Measurements from ENCODE around the gene SLC30A1. TPM values are rescaled to one million over a fixed set of nuclear protein-coding genes. Genes with fewer than 3 reads are reported as not detected.

SLC30A1 gene
- total and polyA plus RNA-seq, 7 experiments from 2014 or later = 1.1 to 12.1 (median 8.4) TPM

GRCh38 chr1:211621447-211622198 lies 42.7 kb upstream of the SLC30A1 start:
- no peaks in the 10 kb centered on the region for H3K36me3 ChIP-seq (ENCODE audit: control insufficient read depth in 2 of 3, insufficient read depth in 3 of 3, low read length in 3 of 3)

DNA sequence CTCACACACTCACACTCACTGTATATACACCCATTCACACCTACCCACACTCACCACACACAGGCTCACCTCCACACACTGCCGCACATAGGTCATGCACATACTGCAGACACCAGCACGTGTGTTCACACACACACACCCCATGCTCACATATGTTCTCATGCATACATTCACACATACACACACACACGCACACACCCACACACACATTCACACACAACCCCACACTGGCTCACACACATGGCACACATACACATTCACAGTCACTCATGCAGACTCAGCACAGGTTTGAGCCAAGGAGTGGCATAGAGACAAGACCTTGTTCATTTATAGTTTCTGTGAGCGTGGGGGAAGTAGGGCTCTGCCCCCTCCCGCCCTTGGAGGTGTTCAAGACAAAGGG lies 41.1 kb upstream of the SLC30A1 start:
- no peak overlapping the region for H3K4me3 Mint-ChIP-seq
- no peaks in the 10 kb centered on the region for H3K36me3 Mint-ChIP-seq

More at GRCh38 chr1:211621447-211622198, 42.7 kb upstream of the SLC30A1 start:
- H3K27me3 ChIP-seq (ENCODE audit: control insufficient read depth in 2 of 2, insufficient read depth in 2 of 2, low read length in 2 of 2) = no peaks in the 10 kb centered on the region
- H3K27ac Mint-ChIP-seq = peak overlapping the region in 1 of 9 donors; percentile 14
- H3K4me1 ChIP-seq (ENCODE audit: control insufficient read depth in 2 of 2, insufficient read depth in 2 of 2, low read length in 2 of 2) = no peaks in the 10 kb centered on the region
- DNase-seq (no peak), ATAC-seq (no peak)
- H3K27me3 Mint-ChIP-seq = no peaks in the 10 kb centered on the region
- H3K4me1 Mint-ChIP-seq = peaks cover 3 to 24% (median 9%) of the 10 kb centered on the region in 7 donors
- ChIA-PET POLR2A (no interaction called here), CTCF (no interaction called here)
- H3K4me3 ChIP-seq (ENCODE audit: low read length) = no peak overlapping the region
- intact Hi-C loops (cut with micrococcal nuclease) = no loop called here
- no peak overlapping the region for H3K27ac ChIP-seq (ENCODE audit: low read depth, low read length)
- H3K9me3 ChIP-seq (ENCODE audit: control insufficient read depth in 2 of 3, low read length in 3 of 3) = no peaks in the 10 kb centered on the region
- no peak overlapping the region for H3K4me3 Mint-ChIP-seq
- H3K9me3 Mint-ChIP-seq = peaks cover 0 to 2% (median 0%) of the 10 kb centered on the region in 11 donors
- no peaks in the 10 kb centered on the region for H3K36me3 Mint-ChIP-seq

DNA sequence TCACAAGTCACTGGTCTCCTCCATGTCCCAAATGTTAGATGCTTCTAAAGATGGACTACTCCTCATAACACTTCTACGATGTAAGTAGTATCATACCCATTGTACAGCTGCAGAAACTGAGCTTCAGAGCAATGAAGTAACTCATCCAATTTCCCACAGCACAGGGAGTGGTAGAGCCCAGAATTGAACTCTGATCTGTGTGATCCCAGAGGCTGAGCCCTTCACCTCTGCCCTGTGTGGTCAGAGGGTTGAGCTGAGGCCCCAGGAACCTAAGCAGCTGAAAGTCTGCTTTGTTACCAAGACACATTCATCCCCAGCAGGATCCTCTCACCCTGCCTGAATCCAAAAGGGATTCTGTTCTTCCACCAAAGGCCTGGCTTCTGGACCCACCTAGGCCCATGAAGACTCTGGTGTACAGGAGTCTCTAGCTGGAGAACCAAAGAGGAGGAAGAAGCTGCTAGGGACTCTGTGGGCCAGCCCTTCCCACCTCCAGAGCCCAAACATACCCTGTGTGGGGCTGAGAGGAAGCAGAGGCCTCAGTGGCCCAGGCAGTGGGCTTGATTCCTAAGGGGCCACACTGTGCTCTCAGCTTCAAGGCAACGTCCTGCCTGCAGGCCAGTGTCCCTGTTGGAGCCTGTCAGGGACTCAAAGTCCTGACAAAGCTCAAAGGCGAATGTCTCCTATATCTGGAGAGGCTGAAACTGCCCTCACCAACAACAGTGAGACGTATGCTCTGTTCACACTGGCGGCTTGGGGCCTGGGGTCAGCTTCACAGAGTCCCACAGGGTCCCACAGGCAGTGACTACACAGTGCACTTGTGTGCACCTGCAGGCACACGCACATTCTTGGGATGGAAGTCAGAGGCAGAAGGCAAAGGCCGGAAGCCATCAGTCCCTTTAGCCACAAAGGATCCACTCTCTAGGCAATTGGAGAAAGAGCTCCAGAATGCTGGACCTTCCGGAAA lies 40.4 kb upstream of the SLC30A1 start:
- H3K9me3 ChIP-seq (ENCODE audit: control insufficient read depth in 2 of 3, low read length in 3 of 3) = no peaks in the 10 kb centered on the region
- no peaks in the 10 kb centered on the region for H3K36me3 ChIP-seq (ENCODE audit: control insufficient read depth in 2 of 3, insufficient read depth in 3 of 3, low read length in 3 of 3)
- DNase-seq = no peak
- no peaks in the 10 kb centered on the region for H3K4me1 ChIP-seq (ENCODE audit: control insufficient read depth in 2 of 2, insufficient read depth in 2 of 2, low read length in 2 of 2)
- Mint-ChIP-seq H3K27me3 (no peaks in the 10 kb centered on the region), H3K4me1 (peaks cover 3 to 22% (median 7%) of the 10 kb centered on the region in 7 donors), H3K27ac (peak overlapping the region in 1 of 9 donors; percentile 1), H3K36me3 (no peaks in the 10 kb centered on the region), H3K9me3 (peaks cover 0 to 2% (median 0%) of the 10 kb centered on the region in 11 donors), H3K4me3 (no peak overlapping the region)
- intact Hi-C loops (cut with micrococcal nuclease) = no loop called here
- no peak overlapping the region for H3K27ac ChIP-seq (ENCODE audit: low read depth, low read length)
- ChIA-PET POLR2A (no interaction called here), CTCF (interaction anchor here (0.5 kb wide), 1 partner anchor 57 kb away, joined by 3 read pairs; no protein-coding TSS in a partner anchor)
- no peak overlapping the region for H3K4me3 ChIP-seq (ENCODE audit: low read length)
- peak; percentile 27 for ATAC-seq
- H3K27me3 ChIP-seq (ENCODE audit: control insufficient read depth in 2 of 2, insufficient read depth in 2 of 2, low read length in 2 of 2) = no peaks in the 10 kb centered on the region

More for the DNA sequence above, 41.1 kb upstream of the SLC30A1 start:
- H3K4me3 ChIP-seq (ENCODE audit: low read length) = no peak overlapping the region
- H3K27me3 ChIP-seq (ENCODE audit: control insufficient read depth in 2 of 2, insufficient read depth in 2 of 2, low read length in 2 of 2) = no peaks in the 10 kb centered on the region
- H3K9me3 ChIP-seq (ENCODE audit: control insufficient read depth in 2 of 3, low read length in 3 of 3) = no peaks in the 10 kb centered on the region
- Mint-ChIP-seq H3K9me3 (peaks cover 0 to 2% (median 0%) of the 10 kb centered on the region in 11 donors), H3K27ac (peak overlapping the region in 1 of 9 donors; percentile 1), H3K27me3 (no peaks in the 10 kb centered on the region), H3K4me1 (peaks cover 3 to 23% (median 9%) of the 10 kb centered on the region in 7 donors)
- no peak overlapping the region for H3K27ac ChIP-seq (ENCODE audit: low read depth, low read length)
- DNase-seq (no peak), ATAC-seq (peak; percentile 27)
- ChIA-PET CTCF (no interaction called here), POLR2A (no interaction called here)
- H3K4me1 ChIP-seq (ENCODE audit: control insufficient read depth in 2 of 2, insufficient read depth in 2 of 2, low read length in 2 of 2) = no peaks in the 10 kb centered on the region
- no peaks in the 10 kb centered on the region for H3K36me3 ChIP-seq (ENCODE audit: control insufficient read depth in 2 of 3, insufficient read depth in 3 of 3, low read length in 3 of 3)
- intact Hi-C loops (cut with micrococcal nuclease) = no loop called here

- CTCF ChIA-PET = no interaction called here
- Mint-ChIP-seq H3K4me1 (peaks cover 0 to 10% (median 0%) of the 10 kb centered on the region in 7 donors), H3K36me3 (no peaks in the 10 kb centered on the region), H3K4me3 (no peak overlapping the region), H3K27me3 (no peaks in the 10 kb centered on the region), H3K27ac (no peak overlapping the region), H3K9me3 (no peaks in the 10 kb centered on the region)
- Histone ChIP-seq H3K4me3 (ENCODE audit: low read length) (no peak overlapping the region), H3K27me3 (ENCODE audit: control insufficient read depth in 2 of 2, insufficient read depth in 2 of 2, low read length in 2 of 2) (no peaks in the 10 kb centered on the region), H3K9me3 (ENCODE audit: control insufficient read depth in 2 of 3, low read length in 3 of 3) (no peaks in the 10 kb centered on the region), H3K4me1 (ENCODE audit: control insufficient read depth in 2 of 2, insufficient read depth in 2 of 2, low read length in 2 of 2) (no peaks in the 10 kb centered on the region), H3K36me3 (ENCODE audit: control insufficient read depth in 2 of 3, insufficient read depth in 3 of 3, low read length in 3 of 3) (no peaks in the 10 kb centered on the region), H3K27ac (ENCODE audit: low read depth, low read length) (no peak overlapping the region)
- intact Hi-C loops (cut with micrococcal nuclease) = no loop called here
- no peak for DNase-seq
- POLR2A ChIA-PET = no interaction called here
- no peak for ATAC-seq
Observed at GRCh38 chr1:211616965-211617297, 38.0 kb upstream of the SLC30A1 start.

- H3K4me3 Mint-ChIP-seq = no peak overlapping the region
- intact Hi-C loops (cut with micrococcal nuclease) = no loop called here
- H3K27me3 Mint-ChIP-seq = no peaks in the 10 kb centered on the region
- no peak for ATAC-seq
- no peaks in the 10 kb centered on the region for H3K36me3 ChIP-seq (ENCODE audit: control insufficient read depth in 2 of 3, insufficient read depth in 3 of 3, low read length in 3 of 3)
- H3K36me3 Mint-ChIP-seq = no peaks in the 10 kb centered on the region
- H3K9me3 ChIP-seq (ENCODE audit: control insufficient read depth in 2 of 3, low read length in 3 of 3) = no peaks in the 10 kb centered on the region
- peaks cover 0 to 10% (median 0%) of the 10 kb centered on the region in 7 donors for H3K4me1 Mint-ChIP-seq
- H3K27ac ChIP-seq (ENCODE audit: low read depth, low read length) = no peak overlapping the region
- no peak overlapping the region for H3K27ac Mint-ChIP-seq
- H3K9me3 Mint-ChIP-seq = no peaks in the 10 kb centered on the region
- H3K4me3 ChIP-seq (ENCODE audit: low read length) = no peak overlapping the region
- POLR2A ChIA-PET = no interaction called here
- DNase-seq = no peak
- H3K4me1 ChIP-seq (ENCODE audit: control insufficient read depth in 2 of 2, insufficient read depth in 2 of 2, low read length in 2 of 2) = no peaks in the 10 kb centered on the region
- H3K27me3 ChIP-seq (ENCODE audit: control insufficient read depth in 2 of 2, insufficient read depth in 2 of 2, low read length in 2 of 2) = no peaks in the 10 kb centered on the region
- CTCF ChIA-PET = no interaction called here
Observed at GRCh38 chr1:211616231-211616964, 37.4 kb upstream of the SLC30A1 start.

DNA sequence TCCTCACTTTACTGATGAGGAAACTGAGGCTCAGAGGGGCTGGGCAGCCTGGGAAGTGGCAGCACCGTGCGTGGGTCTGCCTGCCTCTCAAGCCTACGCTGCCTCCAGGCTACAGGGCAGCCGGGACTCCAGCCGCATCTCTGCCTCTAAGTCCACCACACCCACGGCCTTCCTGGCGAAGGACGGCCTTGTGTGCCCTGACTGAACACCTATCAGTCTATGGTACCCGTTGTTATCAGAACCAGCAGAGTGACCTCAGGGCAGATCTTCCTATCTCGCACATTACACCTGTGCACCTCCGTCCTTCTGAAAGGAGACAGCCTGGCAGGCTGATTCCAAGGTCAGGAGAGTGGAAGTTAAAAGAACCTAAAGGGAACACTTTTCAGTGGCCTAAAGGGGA lies 35.7 kb upstream of the SLC30A1 start:
- H3K27ac ChIP-seq (ENCODE audit: low read depth, low read length) = no peak overlapping the region
- POLR2A ChIA-PET = no interaction called here
- Mint-ChIP-seq H3K4me1 (peaks cover 0 to 7% (median 0%) of the 10 kb centered on the region in 7 donors), H3K9me3 (no peaks in the 10 kb centered on the region), H3K27ac (no peak overlapping the region), H3K4me3 (no peak overlapping the region), H3K36me3 (no peaks in the 10 kb centered on the region), H3K27me3 (no peaks in the 10 kb centered on the region)
- no peaks in the 10 kb centered on the region for H3K4me1 ChIP-seq (ENCODE audit: control insufficient read depth in 2 of 2, insufficient read depth in 2 of 2, low read length in 2 of 2)
- CTCF ChIA-PET = no interaction called here
- ATAC-seq = no peak
- no peak for DNase-seq
- intact Hi-C loops (cut with micrococcal nuclease) = no loop called here
- H3K9me3 ChIP-seq (ENCODE audit: control insufficient read depth in 2 of 3, low read length in 3 of 3) = no peaks in the 10 kb centered on the region
- H3K4me3 ChIP-seq (ENCODE audit: low read length) = no peak overlapping the region
- no peaks in the 10 kb centered on the region for H3K36me3 ChIP-seq (ENCODE audit: control insufficient read depth in 2 of 3, insufficient read depth in 3 of 3, low read length in 3 of 3)
- H3K27me3 ChIP-seq (ENCODE audit: control insufficient read depth in 2 of 2, insufficient read depth in 2 of 2, low read length in 2 of 2) = no peaks in the 10 kb centered on the region

Measured in naive thymus-derived CD4-positive, alpha-beta T cell (primary cell).